HUDEP-2 (cell line): ENCODE data around the gene CLCN1.

Experiments used
- DNase-seq, 76 experiments: peaks; one replicate each; lab custom pipeline; 2025; ENCODE audit not compliant: unreplicated experiment in 76 of 76; lab: John Stamatoyannopoulos, UW

The CLCN1 gene

DNA sequence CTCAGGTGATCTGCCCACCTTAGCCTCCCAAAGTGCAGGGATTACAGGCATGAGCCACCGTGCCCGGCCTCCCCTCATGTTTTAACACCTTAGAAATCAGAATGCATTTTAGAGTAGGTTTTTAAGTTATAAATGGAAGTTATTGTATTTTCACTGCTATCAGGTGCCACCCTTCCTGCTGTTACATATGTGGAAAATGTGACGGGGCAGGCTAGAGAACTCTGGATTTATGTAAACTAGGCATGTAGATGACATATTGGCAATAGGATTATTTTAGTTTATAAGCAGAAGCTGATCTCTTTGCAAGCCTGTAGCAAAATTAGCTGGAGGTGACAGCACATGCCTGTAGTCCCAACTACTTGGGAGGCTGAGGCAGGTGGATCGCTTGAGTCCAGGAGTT lies 25.6 kb upstream of the CLCN1 start:
- no peak for DNase-seq

GRCh38 chr7:143292876-143293275 lies 23.0 kb upstream of the CLCN1 start:
- no peak for DNase-seq

DNA sequence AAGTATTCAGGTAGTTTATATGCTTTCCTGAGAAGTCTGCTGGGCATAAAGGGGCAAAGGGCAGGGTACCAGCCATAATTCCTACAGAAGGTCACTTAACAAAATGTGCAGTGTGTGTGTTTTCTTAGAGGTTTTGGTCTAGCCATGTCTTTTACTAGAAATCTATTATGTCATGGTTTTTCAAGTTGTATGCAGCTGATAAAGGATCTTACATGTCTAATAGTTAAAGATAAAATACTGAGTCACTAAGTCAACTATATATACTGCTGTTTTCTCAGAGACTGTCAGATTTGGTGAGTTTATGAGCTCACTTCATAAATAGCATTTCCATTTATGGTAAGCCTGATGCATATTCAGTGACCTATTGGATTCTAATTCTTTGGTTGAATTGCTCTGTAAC lies 20.0 kb upstream of the CLCN1 start:
- DNase-seq = no peak

- DNase-seq = no peak
Observed at GRCh38 chr7:143296686-143297085, 19.2 kb upstream of the CLCN1 start.

DNA sequence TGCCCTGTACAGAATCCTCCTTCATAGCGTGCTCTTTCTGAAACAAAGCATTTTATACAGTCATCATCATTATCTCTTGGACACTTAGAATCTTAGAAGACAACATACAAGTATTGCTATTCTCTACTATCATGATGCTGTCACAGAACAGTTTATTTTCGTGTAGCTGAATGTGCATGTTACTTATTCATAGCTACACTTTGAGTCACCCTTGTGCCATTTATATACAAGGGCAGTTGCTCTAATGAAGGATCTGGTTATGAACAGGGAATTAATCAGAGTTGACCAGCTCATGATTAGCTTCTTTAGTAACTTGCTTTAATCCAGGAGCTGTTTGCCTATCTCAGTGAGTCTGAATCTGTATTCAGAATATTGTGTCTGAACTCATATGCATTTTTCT lies 16.6 kb upstream of the CLCN1 start:
- no peak for DNase-seq

DNA sequence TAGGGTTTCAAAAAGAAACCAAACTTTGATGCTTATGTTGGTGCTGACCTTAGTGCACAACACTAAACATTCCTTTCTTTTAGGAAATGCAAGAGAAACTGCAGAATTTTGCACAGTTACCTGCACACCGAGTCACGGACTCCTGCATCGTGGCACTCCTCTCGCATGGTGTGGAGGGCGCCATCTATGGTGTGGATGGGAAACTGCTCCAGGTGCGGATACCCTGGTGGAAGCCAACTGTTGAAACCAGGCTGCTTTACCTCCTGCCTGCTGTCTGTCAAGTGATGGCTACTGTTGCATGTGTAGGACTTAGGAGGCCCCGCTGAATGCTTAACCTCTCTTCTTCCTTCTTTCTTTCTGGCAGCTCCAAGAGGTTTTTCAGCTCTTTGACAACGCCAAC lies 16.1 kb upstream of the CLCN1 start:
- peak in 19 of 76 experiments; percentile 2 to 37 (median 9) for DNase-seq

GRCh38 chr7:143300959-143301935 lies 14.7 kb upstream of the CLCN1 start:
- DNase-seq = no peak

DNA sequence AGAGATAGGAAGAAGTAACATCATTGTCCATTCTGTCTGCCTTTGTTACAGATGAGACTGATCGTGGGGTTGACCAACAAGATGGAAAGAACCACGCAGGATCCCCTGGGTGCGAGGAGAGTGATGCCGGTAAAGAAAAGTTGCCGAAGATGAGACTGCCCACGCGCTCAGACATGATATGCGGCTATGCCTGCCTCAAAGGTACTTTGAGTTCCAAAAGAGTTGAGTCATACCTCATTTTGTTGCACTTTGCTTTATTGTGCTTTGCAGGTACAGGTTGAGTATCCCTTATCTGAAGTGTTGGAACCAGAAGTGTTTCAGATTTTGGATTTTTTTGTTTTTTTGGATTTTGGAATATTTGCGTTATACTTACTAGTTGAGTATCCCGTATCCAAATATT lies 12.2 kb upstream of the CLCN1 start:
- DNase-seq = no peak

- DNase-seq = no peak
Observed at GRCh38 chr7:143304938-143305337, 11.0 kb upstream of the CLCN1 start.

GRCh38 chr7:143305423-143306070 lies 10.4 kb upstream of the CLCN1 start:
- peak in 72 of 76 experiments; percentile 6 to 79 (median 52) for DNase-seq

- no peak for DNase-seq
Observed at GRCh38 chr7:143308632-143309031, 7.3 kb upstream of the CLCN1 start.

DNA sequence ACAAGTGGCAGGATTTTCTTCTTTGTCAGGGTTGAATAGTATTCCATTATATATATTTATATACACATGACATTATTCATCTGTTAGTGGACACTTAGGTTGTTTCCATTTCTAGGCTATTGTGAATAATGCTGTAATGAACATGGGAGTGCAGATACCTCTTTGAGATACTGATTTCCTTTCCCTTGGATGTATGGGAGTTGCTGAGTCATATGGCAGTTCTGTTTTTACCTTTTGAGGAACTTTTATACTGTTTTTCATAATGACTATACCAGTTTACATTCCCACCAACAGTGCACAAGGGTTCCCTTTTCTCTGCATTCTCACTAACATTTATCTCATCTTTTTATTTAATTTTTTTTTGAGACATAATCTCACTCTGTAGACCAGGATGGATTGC lies 1.8 kb upstream of the CLCN1 start:
- no peak for DNase-seq

- no peak for DNase-seq
Observed at GRCh38 chr7:143316492-143316891, 581 bp downstream of the CLCN1 start.

GRCh38 chr7:143318661-143319060 lies 2.8 kb downstream of the CLCN1 start:
- no peak for DNase-seq

DNA sequence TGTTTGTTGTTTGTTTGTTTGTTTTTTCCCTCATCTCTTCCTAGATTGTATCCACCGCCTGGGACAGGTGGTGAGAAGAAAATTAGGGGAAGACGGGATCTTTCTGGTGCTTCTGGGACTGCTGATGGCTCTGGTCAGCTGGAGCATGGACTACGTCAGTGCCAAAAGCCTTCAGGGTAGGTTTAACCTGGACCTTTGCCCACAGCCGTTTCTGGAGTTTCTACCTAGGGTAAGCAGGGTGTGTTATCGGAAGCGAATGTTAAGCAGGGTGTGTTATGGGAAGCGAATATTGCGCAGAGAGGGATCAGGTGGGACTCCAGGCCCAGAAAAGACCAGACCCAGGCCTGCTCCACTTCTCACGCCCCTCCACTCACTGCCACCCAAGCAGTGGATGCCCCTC lies 4.7 kb downstream of the CLCN1 start:
- no peak for DNase-seq

- no peak for DNase-seq
Observed at GRCh38 chr7:143321242-143321641, 5.3 kb downstream of the CLCN1 start.

DNA sequence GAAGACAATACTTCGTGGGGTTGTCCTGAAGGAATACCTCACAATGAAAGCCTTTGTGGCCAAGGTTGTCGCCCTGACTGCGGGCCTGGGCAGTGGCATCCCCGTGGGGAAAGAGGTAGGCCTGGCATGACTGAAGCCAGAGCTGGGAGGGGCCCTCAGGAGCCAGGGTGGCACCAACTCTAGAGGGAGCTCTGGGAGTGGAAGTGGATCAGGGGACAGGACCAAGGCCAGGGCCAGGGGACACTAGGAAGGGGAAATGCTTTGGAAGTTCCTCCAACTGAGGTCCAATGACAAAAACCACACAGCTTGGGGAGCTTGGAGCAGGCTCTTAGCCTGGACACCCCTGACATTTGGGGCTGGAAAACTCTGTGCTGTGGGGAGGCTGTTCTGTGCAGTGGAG lies 5.8 kb downstream of the CLCN1 start:
- DNase-seq = peak in 2 of 76 experiments; percentile 2 to 20

GRCh38 chr7:143322760-143323633 lies 7.1 kb downstream of the CLCN1 start:
- no peak for DNase-seq

GRCh38 chr7:143323653-143324052 lies 7.7 kb downstream of the CLCN1 start:
- DNase-seq = no peak

GRCh38 chr7:143325240-143325639 lies 9.3 kb downstream of the CLCN1 start:
- no peak for DNase-seq

DNA sequence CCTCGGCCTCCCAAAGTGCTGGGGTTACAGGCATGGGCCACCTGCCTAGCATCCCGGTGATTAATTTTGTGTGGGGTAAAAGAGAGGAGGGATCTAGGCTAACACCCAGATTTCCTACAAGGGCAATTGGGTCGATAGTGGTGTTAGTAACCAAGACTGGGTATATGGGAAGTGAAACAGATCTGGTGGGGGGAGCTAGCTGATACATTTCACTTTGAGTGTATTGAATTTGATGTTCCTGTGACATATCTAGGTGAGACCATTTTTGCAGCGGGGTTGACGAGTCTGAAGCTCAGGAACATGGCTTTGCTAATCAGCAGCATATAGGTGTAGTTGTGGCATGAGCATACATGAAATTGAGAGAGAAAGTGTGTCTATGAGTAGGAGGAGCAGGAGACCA lies 12.0 kb downstream of the CLCN1 start:
- no peak for DNase-seq
